Measurements from ENCODE around the gene C12orf56. TPM values are rescaled to one million over a fixed set of nuclear protein-coding genes. Genes with fewer than 3 reads are reported as not detected.
A peak's percentile ranks its signal among the peaks of the same experiment; 100 is the strongest.

Gene C12orf56
- total RNA-seq, 5 donors from 2014 or later (not counting 1 experiment from before 2014, with no cell fraction given): 0.07 to 0.33 (median 0.24) TPM; not detected in 1

DNA sequence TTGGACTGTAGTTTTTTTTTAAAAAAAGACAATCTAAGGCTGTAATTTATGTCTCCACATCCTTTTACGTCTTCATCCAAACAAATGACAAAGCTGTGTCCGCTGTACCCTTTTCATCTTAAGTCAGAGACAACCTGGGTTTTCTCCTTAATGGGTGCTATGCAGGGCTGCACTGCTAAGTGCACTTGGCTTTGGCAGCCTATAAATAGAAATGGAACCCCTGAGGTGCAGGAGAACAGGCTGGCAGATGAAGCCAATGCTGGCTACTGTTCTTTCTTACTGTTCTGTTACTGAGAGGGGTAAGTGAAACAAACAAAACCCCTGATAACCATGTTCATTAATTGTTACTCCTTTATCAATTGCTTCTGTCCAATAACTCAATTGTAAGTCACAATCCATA, 121.4 kb downstream of the C12orf56 start:
- H3K27ac ChIP-seq (ENCODE audit: low read length): no peak overlapping the region
- H3K4me1 ChIP-seq (ENCODE audit: control insufficient read depth in 1 of 2, extremely low read depth in 1 of 2, insufficient read depth in 2 of 2, low read length in 2 of 2): no peaks in the 10 kb centered on the region
- CTCF ChIA-PET: no interaction called here
- no peaks in the 10 kb centered on the region for H3K36me3 Mint-ChIP-seq
- DNase-seq (no peak), ATAC-seq (replicated peaks in 1 of 4) (no peak)
- no peaks in the 10 kb centered on the region for H3K9me3 ChIP-seq
- no CpG with 5 or more reads among the region's 2 CpGs for WGBS (ENCODE audit: insufficient coverage)
- no peaks in the 10 kb centered on the region for H3K9me3 Mint-ChIP-seq
- H3K27me3 Mint-ChIP-seq: peaks cover 0 to 8% of the 10 kb centered on the region in 2 donors
- no peaks in the 10 kb centered on the region for H3K27me3 ChIP-seq (replicated peaks in 1 of 2; ENCODE audit: control insufficient read depth in 2 of 2, extremely low read depth in 1 of 2, insufficient read depth in 2 of 2, low read length in 1 of 2)
- POLR2A ChIA-PET: no interaction called here
- no peak overlapping the region for H3K27ac Mint-ChIP-seq
- no peak overlapping the region for H3K4me3 ChIP-seq (ENCODE audit: control insufficient read depth in 1 of 2, extremely low read depth in 1 of 2, low read length in 1 of 2)
- no peaks in the 10 kb centered on the region for H3K36me3 ChIP-seq (ENCODE audit: control insufficient read depth in 2 of 2, extremely low read depth in 1 of 2, insufficient read depth in 1 of 2, low read length in 1 of 2)
- H3K4me1 Mint-ChIP-seq: no peaks in the 10 kb centered on the region
- H3K4me3 Mint-ChIP-seq: no peak overlapping the region

DNA sequence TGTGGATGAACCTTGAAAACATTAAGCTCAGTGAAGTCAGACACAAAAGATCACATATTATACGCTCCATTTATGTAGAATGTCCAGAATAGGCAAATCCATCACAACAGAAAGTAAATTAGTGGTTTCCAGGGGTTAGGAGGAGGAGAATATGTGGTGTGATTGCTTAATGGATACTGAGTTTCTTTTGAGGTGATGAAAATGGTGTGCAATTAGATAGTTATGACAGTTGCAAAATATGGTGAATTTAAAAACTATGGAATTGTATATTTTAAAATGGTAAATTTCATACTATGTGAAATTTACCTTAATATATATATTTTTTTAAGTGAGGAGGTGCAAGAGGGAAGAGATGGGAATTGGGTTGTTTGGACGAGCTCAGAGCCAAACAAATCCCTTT, 122.1 kb downstream of the C12orf56 start:
- Histone ChIP-seq H3K27ac (ENCODE audit: low read length) (no peak overlapping the region), H3K36me3 (ENCODE audit: control insufficient read depth in 2 of 2, extremely low read depth in 1 of 2, insufficient read depth in 1 of 2, low read length in 1 of 2) (no peaks in the 10 kb centered on the region), H3K27me3 (replicated peaks in 1 of 2; ENCODE audit: control insufficient read depth in 2 of 2, extremely low read depth in 1 of 2, insufficient read depth in 2 of 2, low read length in 1 of 2) (no peaks in the 10 kb centered on the region), H3K9me3 (no peaks in the 10 kb centered on the region), H3K4me3 (ENCODE audit: control insufficient read depth in 1 of 2, extremely low read depth in 1 of 2, low read length in 1 of 2) (no peak overlapping the region), H3K4me1 (ENCODE audit: control insufficient read depth in 1 of 2, extremely low read depth in 1 of 2, insufficient read depth in 2 of 2, low read length in 2 of 2) (no peaks in the 10 kb centered on the region)
- ChIA-PET CTCF (no interaction called here), POLR2A (no interaction called here)
- no peaks in the 10 kb centered on the region for H3K9me3 Mint-ChIP-seq
- no peak overlapping the region for H3K4me3 Mint-ChIP-seq
- DNase-seq (no peak), ATAC-seq (replicated peaks in 1 of 4) (no peak)
- H3K36me3 Mint-ChIP-seq: no peaks in the 10 kb centered on the region
- H3K4me1 Mint-ChIP-seq: no peaks in the 10 kb centered on the region
- peaks cover 0 to 8% of the 10 kb centered on the region in 2 donors for H3K27me3 Mint-ChIP-seq
- WGBS (ENCODE audit: insufficient coverage): no CpG with 5 or more reads among the region's 2 CpGs
- H3K27ac Mint-ChIP-seq: no peak overlapping the region

DNA sequence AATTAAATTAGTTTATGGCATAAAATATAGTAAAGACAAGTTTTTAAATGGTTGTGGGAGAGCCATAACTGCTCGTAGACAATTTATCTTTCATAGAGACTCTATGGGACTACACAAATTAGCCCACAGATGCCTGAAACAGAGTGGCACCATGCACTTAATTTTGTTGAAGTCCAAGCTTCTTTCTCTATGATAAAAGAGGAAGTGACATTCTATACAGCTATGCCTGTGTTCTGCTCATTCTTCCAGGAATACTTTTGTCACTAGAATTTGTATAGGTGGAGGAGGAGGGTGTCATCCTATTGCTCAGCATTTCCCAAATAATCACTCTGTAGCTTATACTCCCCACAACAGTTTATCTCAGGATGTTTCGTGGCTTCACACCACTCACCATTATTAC, 124.7 kb downstream of the C12orf56 start:
- ATAC-seq (replicated peaks in 1 of 4): no peak

DNA sequence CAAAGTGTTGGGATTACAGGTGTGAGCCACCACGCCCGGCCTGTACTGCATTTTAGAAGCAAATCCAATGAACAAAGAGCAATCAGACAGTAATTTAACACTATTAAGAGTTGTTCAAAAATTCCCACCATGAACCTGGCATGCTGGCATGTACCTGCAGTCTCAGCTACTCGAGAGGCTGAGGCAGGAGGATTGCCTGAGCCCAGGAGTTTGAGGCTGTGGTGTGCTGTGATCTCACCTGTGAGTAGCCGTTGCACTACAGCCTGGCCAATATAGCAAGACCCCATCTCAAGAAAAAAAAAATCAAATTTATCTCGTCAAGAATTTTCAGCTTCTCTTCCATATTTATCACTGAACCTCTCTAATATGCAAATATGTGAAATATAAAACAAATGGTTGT, 128.7 kb downstream of the C12orf56 start:
- H3K36me3 Mint-ChIP-seq: no peaks in the 10 kb centered on the region
- H3K4me1 Mint-ChIP-seq: no peaks in the 10 kb centered on the region
- ChIA-PET CTCF (no interaction called here), POLR2A (no interaction called here)
- no peaks in the 10 kb centered on the region for H3K36me3 ChIP-seq (ENCODE audit: control insufficient read depth in 2 of 2, extremely low read depth in 1 of 2, insufficient read depth in 1 of 2, low read length in 1 of 2)
- no peak overlapping the region for H3K4me3 ChIP-seq (ENCODE audit: control insufficient read depth in 1 of 2, extremely low read depth in 1 of 2, low read length in 1 of 2)
- H3K27me3 Mint-ChIP-seq: peaks cover 0 to 6% of the 10 kb centered on the region in 2 donors
- H3K4me3 Mint-ChIP-seq: no peak overlapping the region
- no peaks in the 10 kb centered on the region for H3K4me1 ChIP-seq (ENCODE audit: control insufficient read depth in 1 of 2, extremely low read depth in 1 of 2, insufficient read depth in 2 of 2, low read length in 2 of 2)
- no peaks in the 10 kb centered on the region for H3K27me3 ChIP-seq (replicated peaks in 1 of 2; ENCODE audit: control insufficient read depth in 2 of 2, extremely low read depth in 1 of 2, insufficient read depth in 2 of 2, low read length in 1 of 2)
- no peaks in the 10 kb centered on the region for H3K9me3 Mint-ChIP-seq
- H3K9me3 ChIP-seq: no peaks in the 10 kb centered on the region
- DNase-seq (no peak), ATAC-seq (replicated peaks in 1 of 4) (no peak)
- no CpG with 5 or more reads among the region's 5 CpGs for WGBS (ENCODE audit: insufficient coverage)
- no peak overlapping the region for H3K27ac Mint-ChIP-seq
- H3K27ac ChIP-seq (ENCODE audit: low read length): no peak overlapping the region

More for the DNA sequence above, 124.7 kb downstream of the C12orf56 start:
- no peaks in the 10 kb centered on the region for H3K36me3 ChIP-seq (ENCODE audit: control insufficient read depth in 2 of 2, extremely low read depth in 1 of 2, insufficient read depth in 1 of 2, low read length in 1 of 2)
- Mint-ChIP-seq H3K36me3 (no peaks in the 10 kb centered on the region), H3K27ac (no peak overlapping the region), H3K4me3 (no peak overlapping the region), H3K27me3 (peaks cover 0 to 8% of the 10 kb centered on the region in 2 donors), H3K9me3 (no peaks in the 10 kb centered on the region), H3K4me1 (no peaks in the 10 kb centered on the region)
- H3K4me3 ChIP-seq (ENCODE audit: control insufficient read depth in 1 of 2, extremely low read depth in 1 of 2, low read length in 1 of 2): no peak overlapping the region
- no peaks in the 10 kb centered on the region for H3K4me1 ChIP-seq (ENCODE audit: control insufficient read depth in 1 of 2, extremely low read depth in 1 of 2, insufficient read depth in 2 of 2, low read length in 2 of 2)
- H3K27ac ChIP-seq (ENCODE audit: low read length): no peak overlapping the region
- no CpG with 5 or more reads among the region's 2 CpGs for WGBS (ENCODE audit: insufficient coverage)
- ChIA-PET POLR2A (no interaction called here), CTCF (no interaction called here)
- H3K27me3 ChIP-seq (replicated peaks in 1 of 2; ENCODE audit: control insufficient read depth in 2 of 2, extremely low read depth in 1 of 2, insufficient read depth in 2 of 2, low read length in 1 of 2): no peaks in the 10 kb centered on the region
- no peak for DNase-seq
- no peaks in the 10 kb centered on the region for H3K9me3 ChIP-seq

DNA sequence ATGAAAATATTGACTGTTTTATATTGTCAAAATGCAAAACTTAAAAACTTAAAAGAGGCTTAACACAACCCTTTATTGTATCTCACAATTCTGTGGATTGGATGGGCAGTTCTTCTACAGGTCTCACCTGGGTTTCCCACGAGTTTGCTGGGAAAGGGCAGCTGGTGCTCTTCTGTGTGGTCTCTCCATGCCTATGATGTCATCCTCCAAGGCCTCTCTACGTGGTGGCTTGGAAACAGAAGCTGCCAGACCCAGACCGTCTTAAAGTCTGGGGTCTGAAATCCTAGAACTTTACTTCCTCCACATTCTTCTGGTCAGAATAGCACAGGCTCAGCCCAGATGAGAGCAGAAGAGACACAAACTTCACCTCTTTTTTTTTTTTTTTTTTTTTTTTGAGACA, 132.0 kb downstream of the C12orf56 start:
- no peaks in the 10 kb centered on the region for H3K9me3 ChIP-seq
- H3K4me1 ChIP-seq (ENCODE audit: control insufficient read depth in 1 of 2, extremely low read depth in 1 of 2, insufficient read depth in 2 of 2, low read length in 2 of 2): no peaks in the 10 kb centered on the region
- no peaks in the 10 kb centered on the region for H3K36me3 ChIP-seq (ENCODE audit: control insufficient read depth in 2 of 2, extremely low read depth in 1 of 2, insufficient read depth in 1 of 2, low read length in 1 of 2)
- 65% methylated on average over 2 of the region's 3 CpGs for WGBS (ENCODE audit: insufficient coverage)
- no peak overlapping the region for H3K27ac ChIP-seq (ENCODE audit: low read length)
- H3K4me1 Mint-ChIP-seq: peaks cover 0 to 4% (median 3%) of the 10 kb centered on the region in 3 donors
- POLR2A ChIA-PET: no interaction called here
- no peak overlapping the region for H3K4me3 Mint-ChIP-seq
- no peaks in the 10 kb centered on the region for H3K36me3 Mint-ChIP-seq
- ATAC-seq (replicated peaks in 1 of 4) (no peak), DNase-seq (no peak)
- H3K4me3 ChIP-seq (ENCODE audit: control insufficient read depth in 1 of 2, extremely low read depth in 1 of 2, low read length in 1 of 2): no peak overlapping the region
- H3K27me3 Mint-ChIP-seq: no peaks in the 10 kb centered on the region
- no peaks in the 10 kb centered on the region for H3K9me3 Mint-ChIP-seq
- no peak overlapping the region for H3K27ac Mint-ChIP-seq
- CTCF ChIA-PET: no interaction called here
- no peaks in the 10 kb centered on the region for H3K27me3 ChIP-seq (replicated peaks in 1 of 2; ENCODE audit: control insufficient read depth in 2 of 2, extremely low read depth in 1 of 2, insufficient read depth in 2 of 2, low read length in 1 of 2)

DNA sequence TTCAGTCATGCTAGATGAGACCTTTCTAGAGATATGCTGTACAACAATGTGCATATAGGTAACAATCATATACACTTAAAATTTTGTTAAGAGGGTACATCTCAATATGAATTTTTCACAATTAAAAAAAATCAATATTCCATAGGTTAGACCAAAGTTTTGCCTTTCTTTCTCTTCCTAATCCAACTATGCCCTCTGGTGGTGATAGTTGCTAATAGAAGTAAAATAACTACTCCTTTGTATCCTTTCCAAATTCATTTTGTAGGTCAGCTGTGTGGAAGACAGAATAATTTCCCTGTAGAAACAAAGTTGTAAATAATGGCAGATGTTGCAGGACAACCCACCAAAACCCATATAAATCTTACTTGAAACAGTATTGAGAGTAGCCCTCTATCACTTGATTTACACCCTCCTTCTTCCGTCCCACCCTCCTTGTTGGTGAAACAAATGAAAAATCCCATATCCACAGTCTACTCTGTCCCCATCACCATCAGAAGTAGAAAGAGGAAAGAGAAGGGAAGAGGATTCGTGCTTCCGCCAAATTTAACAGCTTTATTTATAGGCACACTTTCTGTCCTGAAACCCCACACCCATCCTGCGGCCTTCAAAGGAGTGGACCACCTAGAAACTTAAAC, 134.3 kb downstream of the C12orf56 start:
- ATAC-seq (replicated peaks in 1 of 4) (no peak), DNase-seq (peak in 3 of 35 experiments; percentile 5 to 71 (median 9))
- Histone ChIP-seq H3K36me3 (ENCODE audit: control insufficient read depth in 2 of 2, extremely low read depth in 1 of 2, insufficient read depth in 1 of 2, low read length in 1 of 2) (no peaks in the 10 kb centered on the region), H3K4me1 (ENCODE audit: control insufficient read depth in 1 of 2, extremely low read depth in 1 of 2, insufficient read depth in 2 of 2, low read length in 2 of 2) (no peaks in the 10 kb centered on the region), H3K9me3 (no peaks in the 10 kb centered on the region), H3K4me3 (ENCODE audit: control insufficient read depth in 1 of 2, extremely low read depth in 1 of 2, low read length in 1 of 2) (no peak overlapping the region), H3K27ac (ENCODE audit: low read length) (no peak overlapping the region), H3K27me3 (replicated peaks in 1 of 2; ENCODE audit: control insufficient read depth in 2 of 2, extremely low read depth in 1 of 2, insufficient read depth in 2 of 2, low read length in 1 of 2) (no peaks in the 10 kb centered on the region)
- H3K27me3 Mint-ChIP-seq: no peaks in the 10 kb centered on the region
- peaks cover 0 to 4% (median 3%) of the 10 kb centered on the region in 3 donors for H3K4me1 Mint-ChIP-seq
- H3K27ac Mint-ChIP-seq: no peak overlapping the region
- WGBS (ENCODE audit: insufficient coverage): 100% methylated on average over 1 of the region's 4 CpGs
- H3K36me3 Mint-ChIP-seq: no peaks in the 10 kb centered on the region
- H3K4me3 Mint-ChIP-seq: no peak overlapping the region
- CTCF ChIA-PET: interaction anchor here (0.6 to 1.7 kb wide), 7 partner anchors 72 to 1949 kb away, joined by 3 to 8 read pairs (median 3); no protein-coding TSS in a partner anchor
- POLR2A ChIA-PET: no interaction called here
- H3K9me3 Mint-ChIP-seq: no peaks in the 10 kb centered on the region

DNA sequence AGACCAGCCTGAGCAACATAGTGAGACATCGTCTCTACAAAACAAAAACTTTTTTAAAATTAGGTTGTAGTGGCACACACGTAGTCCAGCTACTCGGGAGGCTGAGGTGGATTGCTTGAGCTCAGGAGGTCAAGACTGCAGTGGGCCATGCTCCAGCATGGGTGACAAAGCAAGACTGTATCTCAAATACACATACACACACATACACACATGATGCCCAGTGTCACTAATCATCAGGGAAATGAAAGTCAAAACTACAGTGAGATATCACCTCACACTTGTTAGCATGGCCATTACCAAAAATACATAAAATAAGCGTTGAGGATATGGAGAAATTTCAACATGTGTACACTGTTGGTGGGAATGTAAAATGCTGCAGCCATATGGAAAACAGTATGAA, 135.3 kb downstream of the C12orf56 start:
- H3K27ac ChIP-seq (ENCODE audit: low read length): no peak overlapping the region
- H3K4me3 Mint-ChIP-seq: no peak overlapping the region
- H3K9me3 Mint-ChIP-seq: no peaks in the 10 kb centered on the region
- no peaks in the 10 kb centered on the region for H3K36me3 Mint-ChIP-seq
- no peaks in the 10 kb centered on the region for H3K4me1 ChIP-seq (ENCODE audit: control insufficient read depth in 1 of 2, extremely low read depth in 1 of 2, insufficient read depth in 2 of 2, low read length in 2 of 2)
- ChIA-PET POLR2A (no interaction called here), CTCF (no interaction called here)
- H3K9me3 ChIP-seq: no peaks in the 10 kb centered on the region
- no peak for ATAC-seq (replicated peaks in 1 of 4)
- H3K27me3 Mint-ChIP-seq: no peaks in the 10 kb centered on the region
- no peaks in the 10 kb centered on the region for H3K36me3 ChIP-seq (ENCODE audit: control insufficient read depth in 2 of 2, extremely low read depth in 1 of 2, insufficient read depth in 1 of 2, low read length in 1 of 2)
- H3K4me1 Mint-ChIP-seq: peaks cover 0 to 4% (median 3%) of the 10 kb centered on the region in 3 donors
- 69% methylated on average over 3 of the region's 4 CpGs for WGBS (ENCODE audit: insufficient coverage)
- H3K4me3 ChIP-seq (ENCODE audit: control insufficient read depth in 1 of 2, extremely low read depth in 1 of 2, low read length in 1 of 2): no peak overlapping the region
- H3K27me3 ChIP-seq (replicated peaks in 1 of 2; ENCODE audit: control insufficient read depth in 2 of 2, extremely low read depth in 1 of 2, insufficient read depth in 2 of 2, low read length in 1 of 2): no peaks in the 10 kb centered on the region
- H3K27ac Mint-ChIP-seq: no peak overlapping the region
- no peak for DNase-seq
